SK-N-SH treated with all-trans-retinoic acid at 6 μM for 48 hours (cell line): ENCODE results near the gene PVALEF.

ENCODE experiments used
- ATAC-seq: fragments of 200-7000 bp; cut with Tn5 transposase; 3 replicates; pipeline ENCODE4 v1.9.1; 2020; ENCODE audit warnings: mild to moderate bottlenecking, moderate library complexity
- ARNTL ChIP-seq: fragments of 450-650 bp; formaldehyde crosslinking; IDR thresholded peaks from 2 replicates; pipeline ENCODE4 v1.5.0; 2020; ENCODE audit warnings: low read depth, mild to moderate bottlenecking, moderate library complexity, borderline replicate concordance
- BACH2 ChIP-seq: fragments of 250-450 bp; sonication (Bioruptor Pico); IDR thresholded peaks from 2 replicates; pipeline ENCODE4 v1.9.0; 2021; ENCODE audit warnings: mild to moderate bottlenecking, borderline replicate concordance
- CSDC2 ChIP-seq: fragments of 250-450 bp; sonication (Bioruptor Pico); IDR thresholded peaks from 2 replicates; pipeline ENCODE4 v1.5.0; 2020; ENCODE audit warnings: mild to moderate bottlenecking, moderate library complexity
- CSRNP3 ChIP-seq: fragments of 250-450 bp; sonication (Bioruptor Pico); IDR thresholded peaks from 2 replicates; pipeline ENCODE4 v1.5.1; 2021; ENCODE audit warnings: mild to moderate bottlenecking, moderate library complexity
- ESRRG ChIP-seq: fragments of 250-450 bp; sonication (Bioruptor Pico); IDR thresholded peaks from 2 replicates; pipeline ENCODE4 v1.6.1; 2021; ENCODE audit warnings: mild to moderate bottlenecking
- GLIS3 ChIP-seq: fragments of 250-450 bp; sonication (Bioruptor Pico); IDR thresholded peaks from 2 replicates; pipeline ENCODE4 v1.5.0; 2020; ENCODE audit warnings: mild to moderate bottlenecking, moderate library complexity
- ISL1 ChIP-seq: fragments of 250-450 bp; sonication (Bioruptor Pico); IDR thresholded peaks from 2 replicates; pipeline ENCODE4 v2.1.2; 2022; ENCODE audit warnings: mild to moderate bottlenecking, moderate library complexity
- OSR1 ChIP-seq: fragments of 250-450 bp; sonication (Bioruptor Pico); IDR thresholded peaks from 2 replicates; pipeline ENCODE4 v1.8.0; 2022; ENCODE audit warnings: moderate library complexity, mild to moderate bottlenecking, inconsistent platforms
- PATZ1 ChIP-seq: fragments of 250-450 bp; sonication (Bioruptor Pico); IDR thresholded peaks from 2 replicates; pipeline ENCODE4 v1.8.0; 2020; ENCODE audit warnings: mild to moderate bottlenecking, moderate library complexity, borderline replicate concordance
- PPARA ChIP-seq: fragments of 250-450 bp; sonication (Bioruptor Pico); IDR thresholded peaks from 2 replicates; pipeline ENCODE4 v1.5.0; 2020; ENCODE audit warnings: mild to moderate bottlenecking, borderline replicate concordance
- RARB ChIP-seq: fragments of 250-450 bp; sonication (Bioruptor Pico); IDR thresholded peaks from 2 replicates; pipeline ENCODE4 v1.8.0; 2021; ENCODE audit warnings: mild to moderate bottlenecking, moderate library complexity
- SNAI2 ChIP-seq: fragments of 250-450 bp; sonication (Bioruptor Pico); IDR thresholded peaks from 2 replicates; pipeline ENCODE4 v1.5.0; 2020; ENCODE audit warnings: mild to moderate bottlenecking, moderate library complexity
- TCF4 ChIP-seq: fragments of 250-450 bp; sonication (Bioruptor Pico); IDR thresholded peaks from 2 replicates; pipeline ENCODE4 v1.8.0; 2021; ENCODE audit warnings: mild to moderate bottlenecking, moderate library complexity, borderline replicate concordance
- TOX ChIP-seq: fragments of 250-450 bp; sonication (Bioruptor Pico); IDR thresholded peaks from 2 replicates; pipeline ENCODE4 v1.8.0; 2021; ENCODE audit warnings: mild to moderate bottlenecking, moderate library complexity, borderline replicate concordance
- ZC3H10 ChIP-seq: fragments of 250-450 bp; sonication (Bioruptor Pico); IDR thresholded peaks from 2 replicates; pipeline ENCODE4 v1.5.1; 2021; ENCODE audit warnings: mild to moderate bottlenecking, moderate library complexity
- ZFP3 ChIP-seq: fragments of 250-450 bp; sonication (Bioruptor Pico); IDR thresholded peaks from 2 replicates; pipeline ENCODE4 v1.5.0; 2020; ENCODE audit warnings: mild to moderate bottlenecking, moderate library complexity
- ZFP30 ChIP-seq: fragments of 450-650 bp; formaldehyde crosslinking; IDR thresholded peaks from 2 replicates; pipeline ENCODE4 v1.5.0; 2022; ENCODE audit warnings: mild to moderate bottlenecking, moderate library complexity
- ZNF70 ChIP-seq: fragments of 450-650 bp; formaldehyde crosslinking; IDR thresholded peaks from 2 replicates; pipeline ENCODE4 v1.5.0; 2020; ENCODE audit warnings: mild to moderate bottlenecking, moderate library complexity
- ZNF8 ChIP-seq: fragments of 450-650 bp; formaldehyde crosslinking; IDR thresholded peaks from 2 replicates; pipeline ENCODE4 v1.5.0; 2020; ENCODE audit warnings: mild to moderate bottlenecking, moderate library complexity
- TF ChIP-seq, protein P1 (sequence below): fragments of 250-450 bp; sonication (Bioruptor Pico); IDR thresholded peaks from 2 replicates; pipeline ENCODE4 v1.5.1; 2020; ENCODE audit warnings: low read depth, mild to moderate bottlenecking, moderate library complexity
- TF ChIP-seq, protein P2 (sequence below): fragments of 250-450 bp; sonication (Bioruptor Pico); IDR thresholded peaks from 2 replicates; pipeline ENCODE4 v1.5.0; 2020; ENCODE audit warnings: mild to moderate bottlenecking, moderate library complexity

The PVALEF gene

DNA sequence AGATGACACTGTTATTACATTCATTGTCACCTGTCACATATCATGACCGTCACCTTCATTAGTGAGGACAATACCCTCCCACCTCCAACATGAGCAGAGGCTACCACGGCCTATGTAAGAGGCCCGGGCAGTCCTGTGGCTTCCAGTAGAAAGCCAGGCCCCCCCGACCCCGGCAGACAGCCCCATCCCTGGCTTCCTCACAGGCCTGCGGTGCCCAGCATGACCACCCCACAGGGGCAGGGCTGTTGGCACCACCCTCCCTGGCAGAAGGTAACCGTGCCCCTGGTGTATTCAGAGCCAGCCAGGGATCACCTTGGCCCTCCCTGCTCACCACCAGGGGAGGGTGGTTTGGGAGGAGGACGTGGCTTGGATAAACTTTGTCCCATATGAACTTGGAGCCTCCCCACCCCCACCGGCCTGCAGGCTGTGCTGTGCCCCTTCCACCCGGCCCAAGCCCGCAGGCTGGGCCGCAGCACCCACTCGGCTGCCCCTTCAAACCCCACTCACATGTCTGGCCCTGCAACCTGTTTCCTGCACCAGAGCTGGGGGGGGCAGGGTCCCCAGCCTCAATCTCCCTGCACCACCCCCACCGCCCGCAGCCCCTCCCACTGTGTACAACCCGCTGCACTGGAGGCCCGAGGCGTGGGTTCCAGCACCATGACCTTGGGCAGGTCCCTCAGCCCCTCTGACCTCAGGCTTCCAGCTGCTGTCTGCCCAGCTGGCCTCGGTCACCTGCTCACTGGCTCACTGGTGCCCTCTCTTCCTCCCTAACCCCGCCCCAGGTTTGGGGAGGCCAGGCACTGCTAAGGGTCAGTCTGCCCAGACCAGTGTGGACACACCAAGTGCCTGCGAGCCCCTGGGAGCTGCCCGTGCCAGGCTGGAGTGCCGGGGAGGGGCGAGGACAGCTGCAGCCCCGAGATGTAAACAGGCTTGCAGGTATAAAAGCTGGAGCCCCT lies 13.1 kb downstream of the PVALEF start:
- TF ChIP-seq ZFP30 (CRISPR knock-in tag) (no peak), ZNF8 (CRISPR knock-in tag) (no peak), SNAI2 (CRISPR knock-in tag) (no peak), ZNF70 (no peak), ISL1 (CRISPR knock-in tag) (no peak), OSR1 (CRISPR knock-in tag) (no peak), CSRNP3 (CRISPR knock-in tag) (no peak), PPARA (no peak), ESRRG (no peak)
- ATAC-seq = no peak

- no peak for ATAC-seq
- no peak for TF ChIP-seq ZFP30 (CRISPR knock-in tag)
- no peak for TF ChIP-seq ZFP3 (CRISPR knock-in tag)
- TF ChIP-seq GLIS3 (CRISPR knock-in tag) = no peak
- no peak for TF ChIP-seq ZC3H10 (CRISPR knock-in tag)
- TF ChIP-seq RARB (CRISPR knock-in tag) = no peak
- TF ChIP-seq CSRNP3 (CRISPR knock-in tag) = no peak
- TF ChIP-seq TCF4 = no peak
- TF ChIP-seq TOX (CRISPR knock-in tag) = no peak
- TF ChIP-seq CSDC2 (CRISPR knock-in tag) = no peak
- no peak for TF ChIP-seq BACH2 (CRISPR knock-in tag)
These were observed 13.9 kb downstream of the PVALEF start for GRCh38 chr17:81179220-81179619.

DNA sequence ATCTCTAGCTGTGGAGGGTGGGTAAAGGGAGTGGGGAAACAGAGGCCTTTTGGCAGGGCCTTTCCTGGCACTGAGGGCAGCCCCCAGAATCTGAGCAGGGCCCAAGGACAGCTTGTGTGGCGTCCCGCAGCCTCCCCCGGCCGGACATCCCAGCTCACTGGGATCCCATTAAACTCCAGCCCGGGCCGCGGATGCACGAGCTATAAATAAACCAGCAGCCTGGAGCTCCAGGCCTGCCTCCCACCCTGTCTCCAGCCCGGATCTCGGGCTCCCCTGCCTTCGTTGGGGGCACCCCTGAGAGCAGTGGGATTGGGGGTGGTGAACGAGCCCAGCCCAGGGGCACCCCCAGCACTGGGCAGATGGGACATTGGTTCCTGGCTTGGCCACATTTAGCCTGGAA lies 14.6 kb downstream of the PVALEF start:
- ATAC-seq = no peak
- TF ChIP-seq ZFP3 (CRISPR knock-in tag) = no peak
- TF ChIP-seq, protein P1, sequence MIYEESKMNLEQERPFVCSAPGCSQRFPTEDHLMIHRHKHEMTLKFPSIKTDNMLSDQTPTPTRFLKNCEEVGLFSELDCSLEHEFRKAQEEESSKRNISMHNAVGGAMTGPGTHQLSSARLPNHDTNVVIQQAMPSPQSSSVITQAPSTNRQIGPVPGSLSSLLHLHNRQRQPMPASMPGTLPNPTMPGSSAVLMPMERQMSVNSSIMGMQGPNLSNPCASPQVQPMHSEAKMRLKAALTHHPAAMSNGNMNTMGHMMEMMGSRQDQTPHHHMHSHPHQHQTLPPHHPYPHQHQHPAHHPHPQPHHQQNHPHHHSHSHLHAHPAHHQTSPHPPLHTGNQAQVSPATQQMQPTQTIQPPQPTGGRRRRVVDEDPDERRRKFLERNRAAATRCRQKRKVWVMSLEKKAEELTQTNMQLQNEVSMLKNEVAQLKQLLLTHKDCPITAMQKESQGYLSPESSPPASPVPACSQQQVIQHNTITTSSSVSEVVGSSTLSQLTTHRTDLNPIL (CRISPR knock-in tag) = no peak

- no peak for TF ChIP-seq ZNF70
- TF ChIP-seq, protein P1 (CRISPR knock-in tag) = no peak
- no peak for TF ChIP-seq PATZ1 (CRISPR knock-in tag)
- TF ChIP-seq ZFP30 (CRISPR knock-in tag) = no peak
- TF ChIP-seq, protein P2, sequence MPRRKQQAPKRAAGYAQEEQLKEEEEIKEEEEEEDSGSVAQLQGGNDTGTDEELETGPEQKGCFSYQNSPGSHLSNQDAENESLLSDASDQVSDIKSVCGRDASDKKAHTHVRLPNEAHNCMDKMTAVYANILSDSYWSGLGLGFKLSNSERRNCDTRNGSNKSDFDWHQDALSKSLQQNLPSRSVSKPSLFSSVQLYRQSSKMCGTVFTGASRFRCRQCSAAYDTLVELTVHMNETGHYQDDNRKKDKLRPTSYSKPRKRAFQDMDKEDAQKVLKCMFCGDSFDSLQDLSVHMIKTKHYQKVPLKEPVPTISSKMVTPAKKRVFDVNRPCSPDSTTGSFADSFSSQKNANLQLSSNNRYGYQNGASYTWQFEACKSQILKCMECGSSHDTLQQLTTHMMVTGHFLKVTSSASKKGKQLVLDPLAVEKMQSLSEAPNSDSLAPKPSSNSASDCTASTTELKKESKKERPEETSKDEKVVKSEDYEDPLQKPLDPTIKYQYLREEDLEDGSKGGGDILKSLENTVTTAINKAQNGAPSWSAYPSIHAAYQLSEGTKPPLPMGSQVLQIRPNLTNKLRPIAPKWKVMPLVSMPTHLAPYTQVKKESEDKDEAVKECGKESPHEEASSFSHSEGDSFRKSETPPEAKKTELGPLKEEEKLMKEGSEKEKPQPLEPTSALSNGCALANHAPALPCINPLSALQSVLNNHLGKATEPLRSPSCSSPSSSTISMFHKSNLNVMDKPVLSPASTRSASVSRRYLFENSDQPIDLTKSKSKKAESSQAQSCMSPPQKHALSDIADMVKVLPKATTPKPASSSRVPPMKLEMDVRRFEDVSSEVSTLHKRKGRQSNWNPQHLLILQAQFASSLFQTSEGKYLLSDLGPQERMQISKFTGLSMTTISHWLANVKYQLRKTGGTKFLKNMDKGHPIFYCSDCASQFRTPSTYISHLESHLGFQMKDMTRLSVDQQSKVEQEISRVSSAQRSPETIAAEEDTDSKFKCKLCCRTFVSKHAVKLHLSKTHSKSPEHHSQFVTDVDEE = no peak
- no peak for TF ChIP-seq ZNF8 (CRISPR knock-in tag)
- no peak for TF ChIP-seq BACH2 (CRISPR knock-in tag)
- TF ChIP-seq PPARA = no peak
- no peak for TF ChIP-seq ZFP3 (CRISPR knock-in tag)
- no peak for TF ChIP-seq TCF4
- no peak for TF ChIP-seq CSDC2 (CRISPR knock-in tag)
- no peak for TF ChIP-seq ESRRG
- TF ChIP-seq GLIS3 (CRISPR knock-in tag) = no peak
- TF ChIP-seq ARNTL (CRISPR knock-in tag) = no peak
- TF ChIP-seq ZC3H10 (CRISPR knock-in tag) = no peak
- no peak for ATAC-seq
These were observed 15.8 kb downstream of the PVALEF start for GRCh38 chr17:81180836-81181810.
